Kidney capillary endothelial cell (primary cell): ENCODE data around the gene ZNF622.

Experiments used
- DNase-seq: peaks from one replicate; pipeline ENCODE4 v3.0.0-alpha.2; 2018; ENCODE audit warnings: low spot score

ZNF622 gene

GRCh38 chr5:16430349-16431089, 35.1 kb downstream of the ZNF622 start:
- DNase-seq, result no peak

GRCh38 chr5:16428359-16428758, 37.2 kb downstream of the ZNF622 start:
- DNase-seq, result no peak

GRCh38 chr5:16427587-16427986, 38.0 kb downstream of the ZNF622 start:
- DNase-seq, result no peak

DNA sequence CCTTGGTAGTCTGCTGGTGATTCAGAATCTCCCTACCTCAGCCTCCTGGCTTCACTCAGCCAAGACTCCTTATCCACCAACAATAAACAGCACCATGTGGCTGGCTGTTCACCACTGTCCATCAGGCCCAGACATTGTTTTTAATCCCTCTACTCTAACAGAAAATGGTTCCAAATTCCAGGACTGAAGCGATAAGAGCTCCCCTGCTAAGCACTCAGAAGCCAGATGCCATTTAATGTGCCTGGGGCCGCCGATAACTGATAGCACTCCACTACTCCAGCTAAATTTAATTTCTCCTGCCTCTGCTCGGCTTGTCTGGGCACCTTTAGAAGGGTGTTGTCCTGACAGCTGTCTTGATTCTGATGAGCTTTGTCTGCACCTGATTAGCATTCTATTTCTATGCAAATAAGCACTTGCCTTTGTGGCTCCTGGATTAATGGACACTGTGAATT, 47.1 kb downstream of the ZNF622 start:
- DNase-seq, result no peak

GRCh38 chr5:16417398-16418074, 48.1 kb downstream of the ZNF622 start:
- DNase-seq, result no peak

GRCh38 chr5:16414861-16415260, 50.7 kb downstream of the ZNF622 start:
- DNase-seq, result no peak

DNA sequence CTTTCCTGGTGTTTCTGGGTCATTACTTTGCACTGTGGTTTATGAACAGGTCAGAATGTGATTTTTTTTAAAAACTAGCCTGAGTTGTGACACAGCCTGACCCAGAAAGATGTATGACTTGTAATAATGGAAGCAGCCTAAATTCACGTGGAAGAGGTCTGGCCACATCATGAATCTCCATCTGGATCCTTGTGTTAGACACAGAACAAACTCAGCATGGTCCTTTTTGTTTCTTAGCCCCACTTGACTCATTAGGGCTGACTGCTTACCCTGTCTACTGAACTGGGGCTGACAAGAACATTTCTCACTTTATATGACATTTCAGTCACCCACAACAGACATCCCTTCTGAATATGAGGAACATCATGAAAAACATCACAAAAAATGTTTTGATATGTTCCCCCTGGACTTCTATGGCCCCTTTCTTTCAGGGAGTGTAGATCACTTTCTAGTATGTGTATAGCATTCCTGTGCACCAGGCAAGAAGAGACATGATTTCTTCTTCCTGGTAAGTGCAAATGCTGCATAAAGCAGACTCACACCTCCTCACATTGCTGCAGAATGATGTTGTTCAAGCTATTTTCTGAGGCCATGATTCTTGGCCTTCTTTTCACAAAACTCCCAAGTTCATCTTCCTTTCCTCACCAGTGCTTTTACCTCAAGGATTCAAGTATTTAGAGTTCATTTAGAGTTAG, 52.3 kb downstream of the ZNF622 start:
- no peak for DNase-seq

DNA sequence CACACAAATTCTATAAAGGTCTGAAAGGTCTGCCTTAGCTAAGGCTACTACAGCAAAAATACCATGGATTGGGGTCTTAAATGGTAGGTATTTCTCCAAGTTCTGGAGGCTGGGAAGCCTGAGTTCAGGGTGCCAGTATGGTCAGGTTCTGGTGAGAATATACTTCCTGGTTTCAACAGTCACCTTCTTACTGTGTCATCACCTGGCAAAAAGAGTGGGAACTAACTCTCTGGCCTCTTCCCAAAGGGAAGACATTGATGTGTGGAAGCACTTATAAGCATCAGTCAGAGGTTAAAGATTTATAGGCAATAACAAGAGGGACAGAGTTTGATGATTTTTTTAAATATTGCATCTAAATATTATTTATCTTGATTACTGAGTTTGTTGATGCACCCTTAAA, 53.0 kb downstream of the ZNF622 start:
- DNase-seq, result no peak

DNA sequence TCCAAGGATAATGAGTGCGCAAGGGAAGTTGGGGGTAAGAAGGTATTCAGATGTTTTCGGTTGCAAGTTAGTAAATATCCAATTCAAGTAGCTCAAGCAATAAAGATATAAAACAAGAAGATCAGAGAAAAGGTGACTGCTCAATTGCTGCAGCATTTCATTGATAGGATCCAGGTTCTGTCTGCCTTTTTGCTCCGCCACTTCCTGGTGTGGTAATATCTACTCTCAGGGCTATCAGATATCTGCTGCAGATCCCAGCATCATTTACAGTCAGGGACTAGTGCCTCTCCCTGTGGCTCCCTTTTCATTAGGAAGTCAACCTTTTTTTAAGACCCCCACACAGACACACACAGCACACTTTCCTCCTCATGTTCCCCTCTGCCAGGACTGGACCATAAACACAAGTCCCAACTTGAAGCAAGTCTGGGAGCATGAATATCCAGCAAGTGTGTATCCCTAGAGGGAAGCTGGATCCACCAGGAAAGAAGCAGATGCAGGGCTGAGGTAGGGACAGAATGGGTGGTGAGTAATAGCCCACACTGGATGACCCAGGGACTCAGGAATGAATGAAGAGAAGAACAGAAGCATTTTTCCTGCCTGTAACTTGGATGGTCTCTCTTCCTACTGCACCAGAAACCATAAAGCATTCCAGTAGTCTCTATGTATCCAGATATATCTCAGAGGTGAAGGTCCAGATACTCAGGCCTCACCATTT, 53.7 kb downstream of the ZNF622 start:
- DNase-seq, result no peak

DNA sequence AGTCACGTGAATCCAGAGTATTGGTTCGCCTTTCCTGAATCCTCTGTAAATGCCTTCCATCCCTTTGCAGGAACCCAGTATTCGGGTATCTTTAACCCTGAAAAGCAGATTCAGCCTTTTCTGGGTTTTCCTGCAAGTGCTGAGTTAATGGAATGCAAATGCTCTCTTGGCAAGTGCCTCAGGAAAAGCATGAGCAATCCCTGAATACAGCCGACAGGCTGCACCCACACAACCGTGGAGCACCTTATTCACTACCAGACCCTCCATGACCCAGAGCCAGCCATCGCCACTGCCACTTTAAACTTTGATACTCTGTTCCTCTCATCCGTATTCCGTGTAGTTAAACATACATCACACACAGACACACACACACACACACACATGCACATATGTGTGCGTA, 54.4 kb downstream of the ZNF622 start:
- no peak for DNase-seq

DNA sequence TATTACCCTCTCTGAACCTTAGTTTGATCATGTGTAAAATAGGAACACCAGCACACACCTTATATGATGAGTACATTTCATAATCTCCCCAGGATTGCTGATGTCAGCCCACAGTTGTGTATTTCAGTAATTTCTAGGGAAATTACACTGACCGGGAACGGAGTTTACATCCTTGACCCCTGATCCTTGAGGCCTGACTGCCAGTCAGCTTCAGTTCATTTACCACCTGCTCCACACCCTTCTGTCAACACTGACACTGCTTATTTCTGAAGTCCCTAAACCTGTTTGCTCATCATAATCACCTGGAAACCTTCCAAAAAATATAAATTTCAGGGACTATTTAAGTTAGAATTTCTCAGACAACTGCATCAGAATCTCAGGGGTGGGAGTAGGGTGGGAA, 55.3 kb downstream of the ZNF622 start:
- no peak for DNase-seq

DNA sequence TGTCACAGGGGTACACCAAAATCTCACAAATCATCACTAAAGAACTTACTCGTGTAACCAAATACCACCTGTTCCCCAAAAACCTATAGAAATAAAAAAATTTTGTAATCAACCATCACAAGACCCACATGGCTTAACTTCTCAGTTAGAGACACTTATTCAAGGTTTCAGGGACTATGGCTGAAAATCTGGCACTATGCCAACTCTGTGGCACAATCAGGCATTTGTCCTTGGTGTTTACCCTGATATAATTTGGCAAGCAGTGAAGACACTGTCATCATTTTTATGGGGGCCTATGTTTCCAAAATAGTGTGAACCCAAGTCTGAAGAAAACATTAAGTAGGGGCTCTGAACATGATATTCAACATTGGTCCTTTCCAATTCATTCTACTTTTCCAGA, 59.0 kb downstream of the ZNF622 start:
- no peak for DNase-seq

DNA sequence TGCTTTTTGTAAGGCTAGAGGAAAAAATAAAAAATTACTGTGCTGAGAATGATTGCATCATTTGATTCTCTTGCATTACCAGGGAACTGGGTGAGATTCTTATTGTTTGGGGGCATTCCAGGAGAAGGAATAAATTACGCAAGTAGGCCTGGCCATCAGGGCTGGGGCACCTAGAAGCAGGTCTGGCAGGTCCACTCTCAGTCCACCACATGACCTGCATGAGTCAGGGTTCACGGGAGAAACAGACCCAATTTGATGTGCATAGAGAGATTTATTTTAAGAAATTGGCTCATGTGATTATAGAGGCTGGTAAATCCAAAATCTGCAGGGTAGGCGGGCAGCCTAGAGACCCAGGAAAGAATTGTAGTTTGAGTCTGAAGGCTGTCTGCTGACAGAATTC, 59.6 kb downstream of the ZNF622 start:
- DNase-seq, result no peak
